ENCODE data around the gene SCN2A. TPM values are rescaled to one million over a fixed set of nuclear protein-coding genes. Genes with fewer than 3 reads are reported as not detected.

SCN2A gene
- total RNA-seq, 2 donors from 2014 or later: 0.99 to 1.8 TPM

GRCh38 chr2:165427686-165428085, 188.5 kb downstream of the SCN2A start:
- no peaks in the 10 kb centered on the region for H3K27me3 ChIP-seq
- no peaks in the 10 kb centered on the region for H3K4me1 ChIP-seq
- TF ChIP-seq POLR2A (IDR thresholded peaks at IDR 0.05): no peak
- TF ChIP-seq, protein P1, sequence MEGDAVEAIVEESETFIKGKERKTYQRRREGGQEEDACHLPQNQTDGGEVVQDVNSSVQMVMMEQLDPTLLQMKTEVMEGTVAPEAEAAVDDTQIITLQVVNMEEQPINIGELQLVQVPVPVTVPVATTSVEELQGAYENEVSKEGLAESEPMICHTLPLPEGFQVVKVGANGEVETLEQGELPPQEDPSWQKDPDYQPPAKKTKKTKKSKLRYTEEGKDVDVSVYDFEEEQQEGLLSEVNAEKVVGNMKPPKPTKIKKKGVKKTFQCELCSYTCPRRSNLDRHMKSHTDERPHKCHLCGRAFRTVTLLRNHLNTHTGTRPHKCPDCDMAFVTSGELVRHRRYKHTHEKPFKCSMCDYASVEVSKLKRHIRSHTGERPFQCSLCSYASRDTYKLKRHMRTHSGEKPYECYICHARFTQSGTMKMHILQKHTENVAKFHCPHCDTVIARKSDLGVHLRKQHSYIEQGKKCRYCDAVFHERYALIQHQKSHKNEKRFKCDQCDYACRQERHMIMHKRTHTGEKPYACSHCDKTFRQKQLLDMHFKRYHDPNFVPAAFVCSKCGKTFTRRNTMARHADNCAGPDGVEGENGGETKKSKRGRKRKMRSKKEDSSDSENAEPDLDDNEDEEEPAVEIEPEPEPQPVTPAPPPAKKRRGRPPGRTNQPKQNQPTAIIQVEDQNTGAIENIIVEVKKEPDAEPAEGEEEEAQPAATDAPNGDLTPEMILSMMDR (IDR thresholded peaks at IDR 0.05): no peak
- intact Hi-C loops (cut with DNase I): no loop called here
- DNase-seq (no peak), ATAC-seq (no peak)
- no peak overlapping the region for H3K27ac ChIP-seq
- no peaks in the 10 kb centered on the region for H3K9me3 ChIP-seq
- H3K4me3 ChIP-seq: no peak overlapping the region
- no peaks in the 10 kb centered on the region for H3K36me3 ChIP-seq (replicated peaks in 1 of 2; ENCODE audit: insufficient read depth in 1 of 2, low read depth in 2 of 2)
- WGBS, 2 donors: 75 to 80% methylated on average over 3 to 4 of the region's 4 CpGs

- Histone ChIP-seq H3K9me3 (no peaks in the 10 kb centered on the region), H3K27ac (no peak overlapping the region), H3K27me3 (no peaks in the 10 kb centered on the region), H3K36me3 (replicated peaks in 1 of 2; ENCODE audit: insufficient read depth in 1 of 2, low read depth in 2 of 2) (no peaks in the 10 kb centered on the region), H3K4me3 (no peak overlapping the region), H3K4me1 (no peaks in the 10 kb centered on the region)
- TF ChIP-seq, protein P1 (IDR thresholded peaks at IDR 0.05): no peak
- no peak for TF ChIP-seq POLR2A (IDR thresholded peaks at IDR 0.05)
- WGBS, 2 donors: 54 to 79% methylated on average over 1 of the region's 1 CpG
- ATAC-seq (no peak), DNase-seq (no peak)
- intact Hi-C loops (cut with DNase I): no loop called here
Observed at GRCh38 chr2:165428926-165429325, 189.7 kb downstream of the SCN2A start.

DNA sequence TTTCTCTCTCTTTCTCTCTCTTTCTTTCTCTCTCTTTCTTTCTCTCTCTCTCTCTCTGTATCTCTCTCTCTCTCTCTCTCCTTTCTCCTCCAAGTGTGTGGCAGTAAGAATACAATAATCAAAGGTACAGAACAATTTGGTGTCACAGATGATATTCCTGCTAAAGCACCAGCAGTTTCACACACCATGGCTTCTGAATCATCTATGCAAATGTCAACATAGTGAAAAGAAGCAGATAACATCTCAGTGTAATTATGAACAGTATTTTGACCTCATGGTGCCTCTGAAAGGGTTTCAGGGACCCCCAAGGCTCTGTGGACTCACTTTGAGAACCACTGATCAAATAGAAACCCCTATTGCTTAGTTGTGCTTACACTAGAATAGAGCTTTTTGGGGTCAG, 191.8 kb downstream of the SCN2A start:
- H3K9me3 ChIP-seq: no peaks in the 10 kb centered on the region
- no peaks in the 10 kb centered on the region for H3K27me3 ChIP-seq
- no peak overlapping the region for H3K4me3 ChIP-seq
- ATAC-seq (no peak), DNase-seq (no peak)
- no peaks in the 10 kb centered on the region for H3K36me3 ChIP-seq (replicated peaks in 1 of 2; ENCODE audit: insufficient read depth in 1 of 2, low read depth in 2 of 2)
- H3K27ac ChIP-seq: no peak overlapping the region
- intact Hi-C loops (cut with DNase I): no loop called here
- no peaks in the 10 kb centered on the region for H3K4me1 ChIP-seq
- no peak for TF ChIP-seq POLR2A (IDR thresholded peaks at IDR 0.05)
- TF ChIP-seq, protein P1 (IDR thresholded peaks at IDR 0.05): no peak

DNA sequence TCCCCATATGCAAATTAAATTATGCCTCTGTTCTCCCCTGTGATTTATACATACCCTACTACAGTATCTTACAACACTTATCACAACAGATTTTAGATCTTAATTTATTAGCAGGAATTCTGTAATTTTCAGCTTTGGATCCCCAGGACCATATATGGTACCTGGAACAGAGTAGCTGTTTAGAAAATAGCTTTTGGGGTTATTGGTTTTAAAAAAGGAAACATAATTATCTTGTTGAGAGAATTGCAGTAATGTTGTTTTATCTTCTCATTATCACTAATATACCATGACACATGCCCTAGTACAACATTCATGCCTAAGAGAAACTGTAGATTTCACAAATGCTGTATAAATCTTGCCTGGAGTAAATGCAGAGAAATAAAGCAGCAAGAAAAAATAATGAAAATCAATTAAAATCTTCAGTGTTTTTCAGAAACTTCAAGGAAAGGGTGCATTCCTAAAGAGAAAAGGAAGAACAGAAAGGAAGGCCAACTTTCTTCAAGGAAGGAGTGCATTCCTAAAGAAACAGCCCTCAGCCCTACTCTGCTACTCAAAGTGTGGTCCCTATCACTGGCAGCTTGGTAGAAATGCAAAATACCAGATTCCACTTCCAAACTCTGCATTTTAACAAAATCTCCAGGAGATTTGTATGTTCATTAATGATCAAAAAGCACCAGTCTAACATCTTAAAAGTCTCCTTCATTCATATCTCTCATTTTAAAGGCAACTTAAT, 193.2 kb downstream of the SCN2A start:
- H3K4me3 ChIP-seq: no peak overlapping the region
- no peak overlapping the region for H3K27ac ChIP-seq
- no peaks in the 10 kb centered on the region for H3K27me3 ChIP-seq
- H3K4me1 ChIP-seq: no peaks in the 10 kb centered on the region
- TF ChIP-seq, protein P1 (IDR thresholded peaks at IDR 0.05): no peak
- no peak for TF ChIP-seq POLR2A (IDR thresholded peaks at IDR 0.05)
- ATAC-seq (no peak), DNase-seq (no peak)
- intact Hi-C loops (cut with DNase I): no loop called here
- H3K36me3 ChIP-seq (replicated peaks in 1 of 2; ENCODE audit: insufficient read depth in 1 of 2, low read depth in 2 of 2): no peaks in the 10 kb centered on the region
- no peaks in the 10 kb centered on the region for H3K9me3 ChIP-seq

GRCh38 chr2:165434865-165435496, 195.8 kb downstream of the SCN2A start:
- H3K4me1 ChIP-seq: no peaks in the 10 kb centered on the region
- ATAC-seq (no peak), DNase-seq (no peak)
- no peaks in the 10 kb centered on the region for H3K27me3 ChIP-seq
- TF ChIP-seq, protein P1 (IDR thresholded peaks at IDR 0.05): no peak
- no peak for TF ChIP-seq POLR2A (IDR thresholded peaks at IDR 0.05)
- H3K36me3 ChIP-seq (replicated peaks in 1 of 2; ENCODE audit: insufficient read depth in 1 of 2, low read depth in 2 of 2): no peaks in the 10 kb centered on the region
- no peak overlapping the region for H3K4me3 ChIP-seq
- no peaks in the 10 kb centered on the region for H3K9me3 ChIP-seq
- no peak overlapping the region for H3K27ac ChIP-seq
- WGBS, 2 donors: 50 to 62% methylated on average over 1 of the region's 1 CpG
- intact Hi-C loops (cut with DNase I): no loop called here

All from body of pancreas (tissue), 4 donors.